Skin of body (tissue), 2 donors: Measurements from ENCODE around the gene CEND1. TPM values are rescaled to one million over a fixed set of nuclear protein-coding genes. Genes with fewer than 3 reads are reported as not detected.

Source experiments
- DNase-seq: peaks from one replicate; lab custom pipeline; 2025; lab: John Stamatoyannopoulos, UW
- total RNA-seq: library from RNA; depleted of rRNA; stranded (reverse); fragments of >200 nt; gene quantifications from one replicate; pipeline ENCODE4 v1.2.3, GENCODE V29; 2014

Gene CEND1
- total RNA-seq, 1 donor from 2014 or later, result not detected

GRCh38 chr11:812390-812789, 22.5 kb upstream of the CEND1 start:
- no peak for DNase-seq

GRCh38 chr11:811446-812245, 21.8 kb upstream of the CEND1 start:
- no peak for DNase-seq

- DNase-seq, result no peak
Measured at GRCh38 chr11:810040-810567, 20.2 kb upstream of the CEND1 start.

- DNase-seq, result peak; percentile 99
Measured at GRCh38 chr11:809287-810039, 19.6 kb upstream of the CEND1 start, which contains the start of gene RPLP2. RPLP2 (plus strand) TSS chr11:809967; CDS start chr11:810235, 268 bp downstream.

- DNase-seq, result no peak
Measured at GRCh38 chr11:808427-809286, 18.8 kb upstream of the CEND1 start.

- DNase-seq, result no peak
Measured at GRCh38 chr11:804599-804964, 14.7 kb upstream of the CEND1 start.

GRCh38 chr11:803770-804598, 14.1 kb upstream of the CEND1 start:
- no peak for DNase-seq

GRCh38 chr11:803467-803742, 13.5 kb upstream of the CEND1 start:
- no peak for DNase-seq

- DNase-seq, result no peak
Measured at GRCh38 chr11:802693-803466, 13.0 kb upstream of the CEND1 start.

- no peak for DNase-seq
Measured at GRCh38 chr11:802018-802617, 12.2 kb upstream of the CEND1 start.

- no peak for DNase-seq
Measured at GRCh38 chr11:801097-801780, 11.3 kb upstream of the CEND1 start.

- no peak for DNase-seq
Measured at GRCh38 chr11:800473-800872, 10.6 kb upstream of the CEND1 start.

GRCh38 chr11:799641-800316, 9.9 kb upstream of the CEND1 start:
- DNase-seq, result no peak

GRCh38 chr11:798093-798713, 8.3 kb upstream of the CEND1 start, which contains the start of gene SLC25A22:
SLC25A22 (minus strand) TSS chr11:798281; CDS start chr11:795006, 3,275 bp downstream.
- peak; percentile 62 for DNase-seq

GRCh38 chr11:797296-798092, 7.6 kb upstream of the CEND1 start:
- peak; percentile 92 for DNase-seq

GRCh38 chr11:796565-797295, 6.8 kb upstream of the CEND1 start:
- no peak for DNase-seq
